HG03175 (cell line): Measurements from ENCODE around the gene HOOK1.
"Not testable (repeated sequence)": the region's sequence is repeated elsewhere in the genome, so short reads cannot be mapped to it uniquely, and the experiment has no call there.

Experiments
- ATAC-seq: cut with Tn5 transposase; IDR thresholded peaks from one replicate; pipeline ENCODE4 v1.9.1; 2021; ENCODE audit warnings: mild to moderate bottlenecking, moderate library complexity; ENCODE audit not compliant: unreplicated experiment

Gene HOOK1

DNA sequence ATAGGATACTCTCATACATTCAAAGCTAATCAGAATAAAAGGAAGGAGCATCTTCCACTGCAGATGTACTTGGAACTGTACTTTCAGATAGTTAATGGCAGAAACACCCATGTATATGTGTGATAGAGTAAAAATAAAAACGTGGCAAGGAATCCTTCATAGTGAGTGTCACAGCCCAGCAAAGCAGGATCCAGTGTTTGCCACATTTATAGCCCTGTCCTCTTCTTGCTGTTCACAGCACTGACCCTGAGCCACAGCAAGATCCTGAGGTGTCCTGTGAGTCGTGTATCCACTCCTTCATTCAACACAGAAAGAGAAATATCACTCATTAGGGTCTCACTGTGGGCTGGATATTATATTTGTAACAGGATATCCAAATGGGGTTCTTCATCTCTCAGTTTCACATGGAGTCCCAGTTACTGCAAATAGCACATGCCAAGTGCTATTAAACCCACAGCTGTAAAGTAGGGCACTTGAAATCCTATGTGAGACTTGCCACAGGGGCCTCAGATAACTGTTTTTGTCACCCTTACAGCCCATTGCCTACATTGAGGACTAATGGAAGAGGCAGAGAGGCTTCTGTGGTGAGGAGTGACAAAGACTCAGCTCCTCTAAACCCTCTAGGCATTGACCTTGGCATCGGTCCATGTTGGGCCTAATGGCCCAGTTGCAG, 70.5 kb downstream of the HOOK1 start:
- no peak for ATAC-seq

DNA sequence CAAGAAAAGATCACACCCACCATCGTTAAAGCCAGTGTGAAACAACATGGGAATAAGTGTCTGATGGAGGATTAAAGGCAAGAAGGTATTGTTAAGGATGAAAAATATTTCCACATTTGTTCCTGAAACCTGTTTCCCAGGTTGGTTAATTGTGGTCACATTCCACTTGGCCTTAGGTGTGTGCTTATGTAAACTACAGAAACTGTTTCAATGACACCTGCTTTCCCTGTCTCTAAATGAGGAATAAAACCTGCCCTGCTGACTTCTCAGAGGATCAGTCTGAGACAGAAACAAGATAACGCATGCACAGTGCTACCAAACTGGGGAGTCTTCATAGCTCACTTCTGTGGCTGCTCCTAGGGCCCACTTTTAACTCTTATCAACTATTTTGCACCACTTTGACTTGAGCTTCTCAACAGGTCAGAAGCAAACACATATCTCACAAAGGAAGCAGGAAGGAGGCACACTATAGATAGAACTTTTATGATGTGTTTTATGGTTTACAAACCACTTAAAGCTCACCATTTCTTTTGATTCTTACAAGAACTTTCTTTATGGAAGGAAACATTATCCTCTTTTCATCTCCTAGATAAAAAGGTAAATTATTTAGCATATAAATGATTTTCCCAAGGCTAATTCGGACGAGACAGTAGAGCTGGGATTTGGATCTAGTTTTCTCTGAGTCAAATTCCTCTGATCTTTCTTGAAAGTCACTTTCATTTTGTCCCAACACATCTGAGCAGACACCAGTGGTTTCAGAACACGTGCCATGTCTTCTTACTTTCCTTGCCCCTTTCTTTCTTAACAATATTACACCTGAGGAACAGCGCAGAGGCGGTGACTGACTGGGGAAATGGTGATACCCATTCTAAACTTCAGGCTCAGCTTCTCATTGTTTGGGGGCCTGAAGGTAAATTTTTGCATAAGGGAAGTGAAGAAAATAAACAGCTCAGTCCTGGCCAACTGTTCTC, 78.4 kb downstream of the HOOK1 start:
- ATAC-seq = no peak

DNA sequence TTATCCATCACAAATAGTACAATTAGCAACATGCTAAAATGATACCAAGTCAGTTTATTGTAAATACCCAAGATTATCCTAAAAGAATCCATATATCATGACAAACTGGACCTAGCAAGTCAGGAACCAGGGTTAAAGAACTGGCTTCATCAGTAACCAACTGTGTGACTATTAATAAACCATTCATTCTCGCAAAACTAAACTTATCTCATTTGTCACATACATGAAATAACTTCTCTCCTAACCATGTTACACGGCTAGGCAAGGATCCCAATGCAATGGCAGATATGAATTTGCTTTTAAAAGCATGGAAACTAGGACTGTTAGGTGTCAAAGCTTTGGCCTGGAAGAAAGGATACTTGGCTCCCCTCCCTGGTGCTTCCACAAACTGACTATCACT, 82.4 kb downstream of the HOOK1 start:
- ATAC-seq = no peak

DNA sequence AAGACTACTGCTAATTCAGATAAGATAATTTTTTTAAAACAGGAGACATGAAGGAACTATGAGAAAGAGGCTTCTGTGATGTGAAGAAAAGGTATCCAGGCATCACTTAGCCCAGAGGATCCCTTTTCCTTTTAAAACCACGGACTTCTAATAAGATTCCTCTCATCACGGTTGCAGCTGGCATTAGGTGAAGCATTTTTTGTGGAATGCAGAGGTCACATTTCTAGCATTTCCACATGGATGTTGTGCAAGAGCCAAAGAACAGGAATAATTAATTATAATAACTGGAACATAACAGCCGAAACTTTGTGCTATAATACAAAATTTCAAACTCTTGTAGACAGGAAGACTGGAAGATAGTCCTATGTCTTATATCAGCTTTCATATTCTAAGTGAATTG, 84.2 kb downstream of the HOOK1 start:
- no peak for ATAC-seq

DNA sequence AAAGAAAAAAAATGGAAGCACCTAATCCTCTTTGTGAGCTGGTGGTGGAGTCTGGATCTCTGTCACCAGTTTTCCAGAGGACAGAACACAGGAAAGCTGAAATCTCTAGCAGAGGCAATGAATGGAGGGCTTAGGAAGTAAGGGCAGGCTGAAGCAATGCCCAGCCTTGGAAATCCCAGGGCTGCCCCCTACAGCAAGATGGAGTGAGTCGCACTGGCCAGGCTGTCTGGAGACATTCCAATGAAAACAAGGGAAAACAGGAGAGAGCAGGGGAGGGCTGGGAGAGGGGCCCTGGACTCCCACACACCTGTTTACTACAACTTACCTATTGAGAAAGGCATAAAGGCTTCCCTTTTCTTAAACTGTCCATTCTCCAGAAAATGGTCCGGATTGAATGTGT, 85.9 kb downstream of the HOOK1 start:
- ATAC-seq = no peak

DNA sequence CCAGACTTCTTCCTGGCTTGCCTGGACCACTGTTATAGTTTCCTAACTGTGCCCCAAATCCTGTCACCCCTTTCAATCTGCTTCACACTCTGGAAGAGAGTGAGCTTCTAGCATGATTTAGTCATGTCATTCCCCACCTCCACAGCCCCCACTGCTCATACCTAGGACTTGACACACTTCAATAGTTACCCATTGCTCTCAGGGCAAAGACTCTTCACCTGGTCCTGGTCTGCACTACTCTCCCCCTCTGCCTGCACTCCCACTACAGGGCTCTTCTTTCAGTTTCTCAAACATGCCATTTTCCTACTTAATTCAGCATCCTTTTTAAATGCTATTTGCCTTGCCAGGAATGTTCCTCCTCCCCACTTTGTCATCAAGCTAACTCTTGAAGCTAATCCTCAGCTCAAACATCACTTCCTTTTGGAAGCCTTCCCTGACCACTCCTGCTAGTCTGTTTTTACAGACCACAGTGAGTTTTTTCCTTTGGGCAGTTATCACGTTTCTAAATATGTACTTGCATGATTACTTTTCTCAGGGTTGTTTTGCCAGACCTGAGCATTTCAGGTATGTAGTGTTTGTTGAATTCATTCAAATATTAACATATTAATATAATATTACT, 87.1 kb downstream of the HOOK1 start:
- ATAC-seq = no peak

DNA sequence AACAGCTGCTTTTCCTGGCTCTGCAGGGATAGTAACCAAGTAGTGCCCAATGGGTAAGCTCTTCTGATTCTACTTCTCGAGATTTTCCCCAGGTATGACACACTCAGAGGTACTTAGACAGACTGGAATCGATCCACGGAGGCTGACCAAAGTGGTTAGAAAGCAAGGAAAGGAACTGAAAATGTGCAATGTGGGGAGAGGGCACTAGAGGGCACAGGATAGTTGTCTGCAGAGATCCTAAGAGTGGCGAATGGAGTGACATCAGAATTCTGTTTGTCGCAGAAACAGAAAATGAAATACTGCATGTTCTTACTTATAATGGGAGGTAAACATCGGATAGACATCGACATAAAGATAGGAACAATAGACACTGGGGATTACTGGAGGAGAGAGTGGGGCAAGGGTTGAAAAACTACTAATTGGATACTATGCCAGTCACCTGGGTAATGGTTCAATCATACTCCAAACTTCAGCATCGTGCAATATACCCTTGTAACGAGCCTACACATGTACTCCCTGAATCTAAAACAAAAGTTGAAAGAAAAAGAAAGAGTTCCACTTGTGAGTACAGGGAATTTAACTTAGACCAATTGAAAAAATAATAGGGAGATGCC, 88.5 kb downstream of the HOOK1 start:
- peak; percentile 72 for ATAC-seq

DNA sequence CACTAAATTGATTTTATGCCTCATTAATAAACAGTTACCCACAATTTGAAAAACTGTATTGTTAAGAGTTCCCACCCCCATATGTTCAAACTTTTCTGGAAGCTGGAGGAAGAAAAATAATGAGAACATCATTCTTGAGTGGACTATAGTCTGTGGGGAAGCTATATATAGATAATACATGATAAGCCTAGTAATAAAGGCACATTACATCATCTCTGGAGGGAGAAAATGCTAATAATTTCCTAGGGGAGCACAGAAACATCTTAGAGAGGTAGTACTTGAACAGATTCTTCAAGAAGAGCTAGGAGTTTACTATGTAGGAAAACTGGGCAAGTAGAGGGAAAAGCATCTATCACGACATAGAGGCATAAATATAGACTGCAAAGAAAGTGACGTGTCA, 92.2 kb downstream of the HOOK1 start:
- no peak for ATAC-seq

DNA sequence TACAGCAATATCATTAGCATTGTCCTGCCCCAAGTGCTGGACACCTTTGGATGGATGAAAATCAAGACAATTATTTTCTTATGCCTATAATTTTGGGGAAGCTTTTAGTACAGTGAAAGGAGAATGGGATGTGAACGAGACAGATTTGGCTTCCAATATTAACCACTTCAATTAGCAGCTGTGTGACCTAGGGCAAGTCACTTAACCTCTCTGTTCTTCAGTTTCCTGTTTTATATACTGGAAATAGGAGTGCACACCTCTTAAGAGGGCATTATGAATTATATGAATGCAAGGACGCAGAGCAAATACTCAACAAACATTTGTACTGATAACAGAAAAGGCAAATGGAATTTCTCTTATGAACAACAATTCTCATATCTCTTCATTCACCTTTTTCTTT, 93.3 kb downstream of the HOOK1 start:
- no peak for ATAC-seq

DNA sequence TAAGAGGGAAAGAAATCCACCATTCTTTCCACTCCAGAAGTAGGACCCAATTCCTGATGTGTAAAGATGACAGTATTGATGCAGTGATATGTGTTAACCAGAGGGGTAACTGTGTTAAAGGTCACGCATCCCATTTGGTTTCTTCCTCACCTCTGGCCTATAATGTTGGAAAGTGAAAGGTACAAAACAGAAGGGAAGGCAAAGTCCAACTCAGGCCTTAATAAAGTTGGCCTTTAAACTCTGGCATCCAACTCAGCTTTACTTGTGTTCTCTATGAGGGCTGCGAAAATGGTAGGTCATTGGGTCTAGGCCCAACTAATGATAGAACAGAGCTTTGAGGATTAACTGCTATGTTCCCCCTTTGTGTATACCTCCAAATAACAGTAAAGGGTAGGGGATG, 93.9 kb downstream of the HOOK1 start:
- ATAC-seq = no peak

DNA sequence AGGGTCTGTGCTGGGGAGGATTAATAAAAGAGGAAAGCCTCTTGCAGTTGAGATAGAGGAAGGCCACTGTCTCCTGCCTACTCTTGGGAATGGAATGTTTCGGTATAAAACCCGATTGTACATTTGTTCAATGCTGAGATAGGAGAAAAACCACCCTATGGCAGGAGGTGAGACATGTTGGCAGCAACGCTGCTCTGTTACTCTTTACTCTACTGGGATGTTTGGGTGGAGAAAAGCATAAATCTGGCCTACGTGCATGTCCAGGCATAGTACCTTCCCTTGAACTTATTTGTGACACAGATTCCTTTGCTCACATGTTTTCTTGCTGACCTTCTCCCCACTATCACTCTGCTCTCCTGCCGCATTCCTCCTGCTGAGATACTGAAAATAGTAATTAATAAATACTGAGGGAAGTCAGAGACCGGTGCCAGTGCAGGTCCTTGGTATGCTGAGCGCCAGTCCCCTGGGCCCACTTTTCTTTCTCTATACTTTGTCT, 100.1 kb downstream of the HOOK1 start:
- not testable (repeated sequence) for ATAC-seq

DNA sequence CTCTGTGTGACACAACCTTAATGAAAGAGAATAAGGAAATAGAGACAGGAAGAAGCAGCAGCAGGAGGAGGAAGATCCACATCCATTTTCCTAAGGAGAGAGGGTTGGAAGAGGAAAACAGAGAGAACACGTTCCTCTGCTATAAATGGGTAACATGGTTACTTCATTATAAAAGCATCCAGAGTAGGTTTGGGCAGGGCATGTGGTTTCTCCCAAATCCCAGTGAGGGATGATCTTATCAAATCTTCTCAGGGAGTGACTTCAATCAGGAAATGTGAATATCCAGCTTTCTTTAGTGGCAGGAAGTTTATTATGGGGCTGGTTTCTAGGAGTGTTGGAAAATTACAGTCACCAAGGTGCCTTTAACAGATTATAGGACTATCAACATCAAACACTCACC, 100.8 kb downstream of the HOOK1 start:
- no peak for ATAC-seq

DNA sequence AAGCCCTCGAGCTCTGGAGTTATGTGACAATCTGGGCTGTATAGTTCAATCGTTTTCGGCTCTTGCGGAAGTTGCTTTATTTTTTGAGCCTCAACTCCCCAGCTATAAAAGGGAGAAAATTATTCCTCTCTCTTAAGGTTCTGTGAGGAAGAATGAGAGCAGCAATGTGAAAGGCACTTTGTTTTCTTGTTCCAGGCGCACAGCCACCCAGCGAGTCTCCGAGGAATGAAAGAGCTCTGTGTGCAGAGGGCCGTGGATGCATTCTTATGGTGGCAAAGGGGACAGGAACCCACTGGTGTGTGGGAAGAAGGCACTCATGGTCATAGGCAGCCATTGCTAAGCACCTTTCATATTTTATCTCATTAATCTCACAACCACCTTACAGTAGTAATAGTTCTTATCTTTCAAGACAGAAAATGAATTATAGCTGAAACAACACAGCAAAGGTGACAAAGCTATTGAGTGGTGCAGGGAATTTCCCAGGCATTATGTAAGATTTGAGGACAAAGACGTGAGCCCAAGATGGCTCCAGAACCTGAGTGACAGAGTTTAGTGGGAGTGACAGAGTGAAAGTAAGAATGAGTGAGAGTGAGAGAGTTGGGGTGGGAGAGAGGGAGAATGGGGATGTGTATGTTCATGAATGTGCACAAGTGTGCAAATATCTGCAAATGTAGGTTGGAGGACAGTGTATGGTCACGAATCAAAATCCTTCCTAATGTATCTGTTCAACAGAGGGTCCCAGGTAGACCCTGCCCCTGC, 102.5 kb downstream of the HOOK1 start:
- ATAC-seq = no peak

DNA sequence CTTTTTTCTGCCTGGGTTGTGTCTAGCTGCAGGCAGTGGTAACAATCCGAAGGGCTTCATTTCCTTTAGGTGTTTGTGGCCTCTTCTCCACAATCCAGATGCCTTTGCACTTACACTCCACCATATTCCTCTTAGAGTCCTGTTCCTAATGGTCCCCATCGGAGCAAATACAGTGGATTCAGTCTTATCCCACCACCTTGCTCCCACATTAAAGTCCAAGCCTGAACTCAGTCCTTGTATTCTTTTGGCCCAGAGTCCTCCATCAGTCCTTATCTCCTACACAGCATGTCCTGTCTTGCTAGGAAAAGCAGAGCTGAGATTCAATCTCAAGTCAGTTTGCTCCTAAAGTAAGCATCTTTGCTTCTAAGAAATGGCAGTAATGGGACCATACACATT, 103.0 kb downstream of the HOOK1 start:
- no peak for ATAC-seq

DNA sequence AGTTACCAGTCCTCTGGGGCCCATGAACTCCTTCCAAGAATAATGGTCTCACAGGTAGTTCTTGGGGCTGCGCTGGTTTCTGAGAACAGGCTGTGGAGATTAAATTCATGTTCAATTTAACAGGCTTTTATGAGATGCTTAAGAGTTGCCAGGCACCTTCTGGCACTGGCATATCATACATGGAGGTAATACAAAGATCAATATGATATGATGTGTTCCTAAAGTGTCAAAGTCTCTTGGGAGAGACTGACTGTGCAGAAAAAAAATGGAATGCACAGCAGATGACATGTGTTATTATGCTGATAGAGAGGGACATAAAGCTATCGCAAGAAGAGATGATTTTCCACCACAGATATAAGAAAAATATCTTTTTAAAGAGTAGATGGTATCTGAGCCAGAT, 105.0 kb downstream of the HOOK1 start:
- ATAC-seq = no peak

DNA sequence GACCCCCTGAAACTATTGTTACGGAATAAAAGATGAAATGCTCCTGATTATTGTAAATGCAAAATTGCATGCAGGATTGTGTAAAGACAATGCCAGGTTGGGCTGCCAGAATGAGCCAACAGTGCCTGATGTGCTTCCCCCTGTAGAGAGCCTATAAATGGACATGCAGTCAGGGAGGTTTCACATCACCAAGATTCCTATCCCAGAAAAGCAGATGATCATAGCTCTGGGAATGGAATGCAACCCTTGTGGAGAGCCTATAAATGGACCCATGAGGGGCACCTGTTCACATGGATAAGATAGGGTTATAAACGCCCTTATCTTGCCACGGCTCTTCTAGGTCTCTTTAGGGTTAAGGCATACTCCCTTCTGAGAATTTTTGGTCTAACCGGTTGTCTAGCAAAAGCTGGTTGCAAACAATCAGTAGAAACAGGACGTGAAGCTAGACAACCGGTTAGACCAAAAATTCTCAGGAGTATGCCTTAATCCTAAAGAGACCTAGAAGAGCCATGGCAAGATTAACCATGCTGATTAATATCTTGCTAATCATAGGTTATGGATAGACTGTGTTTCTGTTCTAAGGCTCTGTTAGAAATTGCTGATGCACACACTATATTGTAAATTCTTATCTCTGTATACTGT, 106.6 kb downstream of the HOOK1 start:
- not testable (repeated sequence) for ATAC-seq

DNA sequence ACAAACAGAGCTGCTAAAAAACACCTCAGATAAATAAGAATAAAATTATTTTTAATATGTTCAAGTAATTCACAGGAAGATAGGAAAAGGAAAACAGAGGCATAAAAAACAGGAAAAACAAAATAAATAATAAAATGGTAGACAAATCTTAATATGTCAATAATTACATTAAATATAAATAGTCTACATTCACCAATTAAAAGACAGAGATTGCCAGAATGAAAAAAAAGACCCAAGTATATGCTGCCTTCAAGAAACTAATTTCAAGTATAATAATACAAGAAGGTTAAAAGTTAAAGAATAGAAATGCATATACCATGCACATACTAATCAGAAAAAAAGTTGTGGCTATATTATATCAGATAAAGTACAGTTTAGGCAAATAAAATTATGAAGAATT, 109.9 kb downstream of the HOOK1 start:
- no peak for ATAC-seq
